Naive B cell (primary cell): ENCODE measurements around the gene DDX20. TPM values are rescaled to one million over a fixed set of nuclear protein-coding genes. Genes with fewer than 3 reads are reported as not detected.

Source experiments
- ATAC-seq, 2 donors: fragments of 150-1000 bp; cut with Tn5 transposase; 2 replicates each; pipeline ENCODE4 v1.10.0; 2021; ENCODE audit warnings: low read depth in 2 of 2, mild to moderate bottlenecking in 2 of 2, moderate library complexity in 2 of 2
- DNase-seq: peaks from one replicate; pipeline ENCODE4 v3.0.0; 2022
- H3K27ac Mint-ChIP-seq, 6 donors: one replicate each; pipeline ENCODE4 v1.8.0; 2020 to 2022; ENCODE audit warnings: mild to moderate bottlenecking in 6 of 6, mixed read lengths in 6 of 6, moderate library complexity in 5 of 6, inconsistent platforms in 2 of 6
- H3K27me3 Mint-ChIP-seq, 3 donors: one replicate each; pipeline ENCODE4 v1.8.0; 2021 to 2022; ENCODE audit warnings: mixed read lengths in 3 of 3, mild to moderate bottlenecking in 1 of 3
- H3K36me3 Mint-ChIP-seq, 2 donors: one replicate each; pipeline ENCODE4 v1.8.0; 2020 to 2022; ENCODE audit warnings: mixed read lengths in 2 of 2, inconsistent platforms in 1 of 2, mild to moderate bottlenecking in 1 of 2
- H3K4me1 Mint-ChIP-seq, 3 donors: one replicate each; pipeline ENCODE4 v1.8.0; 2020 to 2022; ENCODE audit warnings: mixed read lengths in 3 of 3, inconsistent platforms in 1 of 3, mild to moderate bottlenecking in 1 of 3, moderate library complexity in 1 of 3
- H3K4me3 Mint-ChIP-seq, 8 donors: one replicate each; pipeline ENCODE4 v1.8.0; 2020 to 2022; ENCODE audit warnings: mild to moderate bottlenecking in 8 of 8, mixed read lengths in 8 of 8, moderate library complexity in 8 of 8, inconsistent platforms in 2 of 8
- H3K9me3 Mint-ChIP-seq, 7 donors: one replicate each; pipeline ENCODE4 v1.8.0; 2020 to 2022; ENCODE audit warnings: mixed read lengths in 7 of 7, mild to moderate bottlenecking in 5 of 7, inconsistent platforms in 2 of 7, moderate library complexity in 1 of 7
- polyA plus RNA-seq, 6 donors: library from polyadenylated mRNA; unstranded; fragments of 300-500 nt; fragmentation: Illumina TruSeq; gene quantifications; one replicate each; pipeline ENCODE4 v1.2.3, GENCODE V29; 2021; ENCODE audit warnings: low read depth in 6 of 6

The DDX20 gene
- polyA plus RNA-seq, 6 donors from 2014 or later: 7.5 to 15.7 (median 11.5) TPM

- ATAC-seq (peak; percentile 63 to 65), DNase-seq (peak; percentile 49)
- Mint-ChIP-seq H3K9me3 (no peaks in the 10 kb centered on the region), H3K4me3 (no peak overlapping the region), H3K4me1 (peaks cover 0 to 3% (median 0%) of the 10 kb centered on the region in 3 donors), H3K27ac (peak overlapping the region in 2 of 6 donors; percentile 24 to 58), H3K27me3 (no peaks in the 10 kb centered on the region), H3K36me3 (peaks cover 7 to 9% of the 10 kb centered on the region in 2 donors)
These were observed 13.9 kb downstream of the DDX20 start for GRCh38 chr1:111769517-111770146.

DNA sequence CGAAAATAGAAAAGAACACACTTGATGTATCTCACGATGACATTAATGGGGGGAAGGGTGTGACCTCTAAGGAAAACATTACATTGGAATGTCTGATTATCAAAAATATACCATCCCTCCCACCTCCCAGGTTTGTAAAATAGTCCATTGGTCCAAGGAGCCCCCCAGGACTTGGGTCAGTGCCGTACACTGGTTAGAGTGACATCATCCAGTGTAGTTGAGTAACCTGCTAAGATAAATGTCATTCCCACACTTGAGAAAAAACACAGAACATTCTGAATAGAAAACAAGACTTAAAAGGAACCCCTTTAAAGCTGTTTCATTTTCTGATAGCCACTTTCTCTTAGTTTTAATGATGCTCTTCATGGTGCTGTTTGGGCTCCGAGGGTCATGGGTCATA is 15.2 kb downstream of the DDX20 start:
- peak overlapping the region in 1 of 6 donors; percentile 26 for H3K27ac Mint-ChIP-seq

GRCh38 chr1:111775966-111776365 is 20.3 kb downstream of the DDX20 start:
- H3K36me3 Mint-ChIP-seq: no peaks in the 10 kb centered on the region
- DNase-seq (no peak), ATAC-seq (no peak)
- H3K4me3 Mint-ChIP-seq: no peak overlapping the region
- no peak overlapping the region for H3K27ac Mint-ChIP-seq
- no peaks in the 10 kb centered on the region for H3K4me1 Mint-ChIP-seq
- H3K9me3 Mint-ChIP-seq: peaks cover 0 to 2% (median 0%) of the 10 kb centered on the region in 7 donors
- H3K27me3 Mint-ChIP-seq: peaks cover 0 to 21% (median 5%) of the 10 kb centered on the region in 3 donors

More for the DNA sequence above, 15.2 kb downstream of the DDX20 start:
- Mint-ChIP-seq H3K36me3 (peaks cover 6 to 7% of the 10 kb centered on the region in 2 donors), H3K27me3 (no peaks in the 10 kb centered on the region), H3K4me1 (peaks cover 0 to 3% (median 0%) of the 10 kb centered on the region in 3 donors), H3K4me3 (no peak overlapping the region), H3K9me3 (no peaks in the 10 kb centered on the region)
- ATAC-seq (no peak), DNase-seq (no peak)

DNA sequence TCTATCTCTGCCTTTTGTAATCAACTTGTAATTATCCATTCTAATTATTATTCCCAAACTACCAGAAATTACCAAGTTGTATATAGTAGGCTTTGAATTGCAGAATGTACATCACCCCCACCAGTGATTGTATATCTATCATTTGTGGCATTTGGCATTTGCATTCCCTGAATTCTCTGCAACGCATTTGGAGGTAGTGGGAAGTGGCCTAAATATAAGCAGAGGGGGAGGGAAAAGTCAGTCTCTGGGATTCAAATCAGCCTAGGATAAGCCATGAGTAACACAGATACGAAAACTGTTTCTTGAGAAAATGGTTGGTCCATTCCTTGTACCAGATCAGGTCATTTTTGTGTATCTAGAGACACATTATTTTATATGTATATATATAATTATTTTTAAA is 20.7 kb downstream of the DDX20 start:
- peaks cover 0 to 21% (median 5%) of the 10 kb centered on the region in 3 donors for H3K27me3 Mint-ChIP-seq
- no peaks in the 10 kb centered on the region for H3K36me3 Mint-ChIP-seq
- no peaks in the 10 kb centered on the region for H3K4me1 Mint-ChIP-seq
- H3K27ac Mint-ChIP-seq: no peak overlapping the region
- peaks cover 0 to 2% (median 0%) of the 10 kb centered on the region in 7 donors for H3K9me3 Mint-ChIP-seq
- no peak for DNase-seq
- H3K4me3 Mint-ChIP-seq: no peak overlapping the region
- no peak for ATAC-seq

GRCh38 chr1:111776861-111777260 is 21.2 kb downstream of the DDX20 start:
- no peak overlapping the region for H3K4me3 Mint-ChIP-seq
- ATAC-seq: no peak
- H3K4me1 Mint-ChIP-seq: no peaks in the 10 kb centered on the region

GRCh38 chr1:111777301-111777700 is 21.6 kb downstream of the DDX20 start:
- Mint-ChIP-seq H3K27ac (no peak overlapping the region), H3K4me1 (no peaks in the 10 kb centered on the region), H3K36me3 (no peaks in the 10 kb centered on the region), H3K4me3 (no peak overlapping the region), H3K9me3 (peaks cover 0 to 2% (median 0%) of the 10 kb centered on the region in 7 donors), H3K27me3 (peaks cover 4 to 21% (median 5%) of the 10 kb centered on the region in 3 donors)
- ATAC-seq (no peak), DNase-seq (no peak)

More at GRCh38 chr1:111776861-111777260, 21.2 kb downstream of the DDX20 start:
- no peak for DNase-seq
- peaks cover 4 to 21% (median 5%) of the 10 kb centered on the region in 3 donors for H3K27me3 Mint-ChIP-seq
- no peaks in the 10 kb centered on the region for H3K36me3 Mint-ChIP-seq
- no peak overlapping the region for H3K27ac Mint-ChIP-seq
- H3K9me3 Mint-ChIP-seq: peaks cover 0 to 2% (median 0%) of the 10 kb centered on the region in 7 donors

GRCh38 chr1:111778066-111778465 is 22.4 kb downstream of the DDX20 start:
- no peak for ATAC-seq

DNA sequence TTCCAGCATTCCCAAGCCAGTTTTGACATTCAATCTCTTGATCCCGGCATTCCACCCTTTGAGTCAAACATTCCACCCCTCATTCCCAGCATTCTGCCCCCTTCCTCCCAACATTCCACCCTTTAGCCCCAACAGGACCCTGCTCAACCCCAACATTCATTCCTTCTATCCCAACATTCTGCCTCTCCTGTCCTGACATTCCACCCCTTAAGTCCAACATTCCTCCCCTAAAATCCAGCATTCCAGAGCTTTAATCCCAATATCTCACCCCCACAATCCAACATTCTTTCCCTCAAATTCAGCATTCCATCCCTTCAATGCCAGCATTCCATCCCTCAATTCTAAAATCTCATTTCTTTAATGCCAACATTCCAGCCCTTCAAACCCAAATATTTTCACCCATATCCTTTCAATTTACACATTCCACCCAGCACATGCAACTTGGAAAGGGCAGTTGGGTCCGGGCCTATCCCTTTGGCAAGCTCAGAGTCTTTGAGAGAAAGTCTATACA is 22.9 kb downstream of the DDX20 start:
- DNase-seq (no peak), ATAC-seq (no peak)
- H3K27ac Mint-ChIP-seq: no peak overlapping the region
- peaks cover 13 to 32% (median 14%) of the 10 kb centered on the region in 3 donors for H3K27me3 Mint-ChIP-seq
- no peaks in the 10 kb centered on the region for H3K4me1 Mint-ChIP-seq
- peaks cover 0 to 2% (median 0%) of the 10 kb centered on the region in 7 donors for H3K9me3 Mint-ChIP-seq
- no peaks in the 10 kb centered on the region for H3K36me3 Mint-ChIP-seq
- no peak overlapping the region for H3K4me3 Mint-ChIP-seq

More at GRCh38 chr1:111778066-111778465, 22.4 kb downstream of the DDX20 start:
- H3K27me3 Mint-ChIP-seq: peaks cover 8 to 27% (median 9%) of the 10 kb centered on the region in 3 donors
- peaks cover 0 to 2% (median 0%) of the 10 kb centered on the region in 7 donors for H3K9me3 Mint-ChIP-seq
- H3K4me3 Mint-ChIP-seq: no peak overlapping the region
- DNase-seq: no peak
- H3K27ac Mint-ChIP-seq: no peak overlapping the region
- no peaks in the 10 kb centered on the region for H3K4me1 Mint-ChIP-seq
- H3K36me3 Mint-ChIP-seq: no peaks in the 10 kb centered on the region

GRCh38 chr1:111779546-111779945 is 23.8 kb downstream of the DDX20 start:
- Mint-ChIP-seq H3K4me3 (no peak overlapping the region), H3K36me3 (no peaks in the 10 kb centered on the region), H3K27me3 (peaks cover 18 to 37% (median 18%) of the 10 kb centered on the region in 3 donors), H3K27ac (no peak overlapping the region), H3K4me1 (no peaks in the 10 kb centered on the region), H3K9me3 (peaks cover 0 to 2% (median 0%) of the 10 kb centered on the region in 7 donors)
- DNase-seq (no peak), ATAC-seq (no peak)

DNA sequence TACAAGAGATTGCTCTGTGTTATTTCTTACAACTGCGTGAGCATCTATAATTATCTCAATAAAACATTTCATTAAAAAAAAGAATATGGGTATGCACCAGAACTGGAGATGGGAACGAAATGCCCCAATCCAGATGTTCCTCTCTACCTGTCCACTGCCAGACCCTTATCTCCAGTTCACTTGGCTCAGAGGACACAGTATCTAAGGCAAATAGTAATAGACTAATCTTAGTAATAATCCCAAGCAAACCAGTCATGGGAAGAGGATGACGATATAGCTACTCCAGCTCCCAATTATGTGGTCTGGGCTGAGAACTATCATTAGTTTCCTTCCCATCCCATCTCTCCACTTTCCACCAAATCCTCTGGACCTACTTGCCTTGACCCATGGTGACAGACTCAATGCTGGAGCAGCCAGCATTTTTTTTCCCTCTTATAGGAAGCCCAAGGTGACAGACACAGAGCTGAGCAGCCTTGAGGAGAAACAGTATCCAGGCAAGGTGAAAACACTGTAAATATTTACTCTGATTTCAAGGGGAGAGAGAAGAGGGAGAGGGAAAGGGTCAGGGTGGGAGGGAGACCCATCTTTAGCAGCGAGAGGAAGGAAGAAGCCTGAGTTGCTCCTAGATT is 28.7 kb downstream of the DDX20 start:
- H3K4me1 Mint-ChIP-seq: no peaks in the 10 kb centered on the region
- DNase-seq (no peak), ATAC-seq (no peak)
- H3K36me3 Mint-ChIP-seq: no peaks in the 10 kb centered on the region
- peaks cover 0 to 2% (median 0%) of the 10 kb centered on the region in 7 donors for H3K9me3 Mint-ChIP-seq
- no peak overlapping the region for H3K4me3 Mint-ChIP-seq
- H3K27me3 Mint-ChIP-seq: peaks cover 50 to 60% (median 54%) of the 10 kb centered on the region in 3 donors
- H3K27ac Mint-ChIP-seq: no peak overlapping the region

DNA sequence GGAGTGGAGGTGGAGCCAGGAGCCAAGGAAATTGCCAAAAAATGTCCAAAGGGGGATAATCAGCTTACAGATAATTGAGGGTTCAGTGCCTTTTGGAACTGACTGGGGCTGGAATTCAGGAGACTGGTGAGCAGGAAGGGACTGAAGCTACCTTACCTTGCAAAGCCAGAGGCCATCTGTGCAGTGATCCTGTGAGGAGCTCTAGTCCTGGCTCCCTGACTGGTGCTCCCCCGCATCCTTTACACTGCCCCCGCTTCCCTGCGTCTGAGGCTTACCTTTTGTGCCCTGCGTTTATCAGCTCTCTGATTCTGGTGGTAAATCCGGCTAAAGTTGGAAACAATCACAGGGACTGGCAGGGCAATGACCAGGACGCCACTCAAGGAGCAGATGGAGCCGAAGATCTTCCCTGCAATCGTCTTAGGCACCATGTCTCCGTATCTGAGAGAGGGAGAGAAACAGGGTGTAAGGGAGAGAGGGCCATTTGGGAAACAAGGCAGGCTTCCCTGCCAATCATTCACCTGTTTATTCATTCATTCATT is 31.0 kb downstream of the DDX20 start:
- Mint-ChIP-seq H3K27ac (no peak overlapping the region), H3K36me3 (no peaks in the 10 kb centered on the region), H3K9me3 (no peaks in the 10 kb centered on the region), H3K27me3 (peaks cover 64 to 68% (median 66%) of the 10 kb centered on the region in 3 donors), H3K4me3 (no peak overlapping the region), H3K4me1 (peaks cover 7 to 11% (median 8%) of the 10 kb centered on the region in 3 donors)
- DNase-seq (no peak), ATAC-seq (no peak)

GRCh38 chr1:111789142-111789541 is 33.4 kb downstream of the DDX20 start:
- Mint-ChIP-seq H3K27ac (no peak overlapping the region), H3K9me3 (no peaks in the 10 kb centered on the region), H3K4me3 (no peak overlapping the region), H3K4me1 (peaks cover 8 to 21% (median 12%) of the 10 kb centered on the region in 3 donors), H3K36me3 (no peaks in the 10 kb centered on the region), H3K27me3 (peaks cover 60 to 70% (median 66%) of the 10 kb centered on the region in 3 donors)
- no peak for ATAC-seq
- DNase-seq: no peak

GRCh38 chr1:111789666-111790316 is 34.1 kb downstream of the DDX20 start:
- H3K4me1 Mint-ChIP-seq: peaks cover 8 to 24% (median 12%) of the 10 kb centered on the region in 3 donors
- H3K27ac Mint-ChIP-seq: no peak overlapping the region
- no peak overlapping the region for H3K4me3 Mint-ChIP-seq
- H3K36me3 Mint-ChIP-seq: no peaks in the 10 kb centered on the region
- DNase-seq (no peak), ATAC-seq (no peak)
- H3K9me3 Mint-ChIP-seq: no peaks in the 10 kb centered on the region
- peaks cover 55 to 71% (median 59%) of the 10 kb centered on the region in 3 donors for H3K27me3 Mint-ChIP-seq
